HG02852 (cell line): Measurements from ENCODE around the gene JOSD1.

Experiments used
- ATAC-seq: cut with Tn5 transposase; IDR thresholded peaks from one replicate; pipeline ENCODE4 v1.9.1; 2021; ENCODE audit warnings: mild to moderate bottlenecking, moderate library complexity; ENCODE audit not compliant: unreplicated experiment

Gene JOSD1

DNA sequence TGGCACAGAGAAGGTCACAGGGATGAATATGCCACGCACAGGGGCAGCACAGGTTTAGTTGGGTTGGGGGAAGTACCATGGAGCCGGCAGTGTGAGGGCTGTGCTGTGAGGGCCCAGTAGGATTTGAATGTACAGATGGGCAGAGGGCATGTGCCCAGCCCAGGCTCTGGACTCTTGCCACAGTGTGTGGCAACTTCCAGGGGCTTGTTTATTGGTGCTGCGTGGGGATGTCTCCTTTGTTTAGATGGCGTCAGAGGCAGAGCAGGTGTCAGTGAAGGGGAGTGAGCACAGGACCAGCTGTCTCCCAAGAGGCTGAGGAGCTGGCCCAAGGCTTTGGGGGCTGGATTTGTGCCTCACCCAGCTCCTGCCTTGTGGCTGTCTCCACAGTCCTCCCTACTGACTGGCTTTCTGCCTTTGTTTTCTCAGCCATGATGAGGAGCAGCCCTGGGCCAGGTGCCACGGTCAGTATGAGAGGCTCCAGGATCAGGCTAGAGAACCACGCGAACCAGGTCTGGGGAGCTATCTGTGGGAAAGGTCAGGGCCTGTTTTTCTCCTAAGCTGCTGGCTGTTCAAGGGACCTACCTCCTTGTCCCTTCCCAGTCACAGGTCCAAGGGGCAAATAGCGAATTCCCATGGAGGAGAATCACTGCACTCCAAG, 33.1 kb upstream of the JOSD1 start:
- ATAC-seq = no peak

DNA sequence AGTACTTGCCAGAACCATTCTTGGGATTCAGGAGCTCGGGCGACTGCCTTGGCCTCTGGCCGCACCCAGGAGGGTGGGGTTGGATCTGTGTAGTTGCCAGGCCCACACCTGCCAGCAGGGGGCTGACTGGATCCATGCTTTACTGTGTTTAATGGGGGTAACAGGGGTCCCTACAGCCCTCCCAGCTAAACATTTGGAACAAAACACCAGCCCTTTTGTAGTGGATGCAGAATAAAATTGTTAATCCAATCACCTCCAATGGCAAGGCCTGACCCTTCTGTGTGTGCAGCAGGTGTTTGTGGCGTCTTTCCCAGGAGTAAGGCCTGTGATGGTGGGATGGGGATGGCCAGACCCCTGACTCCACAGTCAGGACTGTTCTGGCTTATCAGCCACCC, 32.6 kb upstream of the JOSD1 start:
- ATAC-seq = no peak

DNA sequence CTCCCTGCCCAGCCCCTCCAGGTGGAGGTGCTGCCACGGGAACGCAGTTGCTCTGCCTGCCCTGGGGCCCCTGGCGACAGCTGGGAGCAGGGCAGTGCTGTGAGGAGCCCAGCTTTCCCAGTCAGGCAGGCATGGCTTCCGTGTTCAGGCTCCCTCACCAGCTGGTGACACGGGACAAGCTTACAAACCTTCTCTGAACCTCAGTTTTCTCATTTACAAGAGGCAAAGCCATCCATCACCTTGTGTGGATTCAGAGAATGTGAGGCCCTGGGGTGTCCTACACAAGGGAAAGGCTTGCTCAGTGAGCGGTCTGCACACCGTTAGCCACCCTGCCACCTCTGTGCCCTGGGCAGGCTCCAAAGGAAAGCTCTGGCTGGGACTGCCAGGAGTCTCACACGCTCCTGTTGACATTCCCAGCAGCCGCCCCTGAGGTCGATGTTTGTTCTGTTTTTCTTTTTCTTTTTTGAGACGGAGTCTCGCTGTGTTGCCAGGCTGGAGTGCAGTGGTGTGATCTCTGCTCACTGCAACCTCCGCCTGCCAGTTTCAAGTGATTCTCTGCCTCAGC, 31.6 kb upstream of the JOSD1 start:
- ATAC-seq = no peak

DNA sequence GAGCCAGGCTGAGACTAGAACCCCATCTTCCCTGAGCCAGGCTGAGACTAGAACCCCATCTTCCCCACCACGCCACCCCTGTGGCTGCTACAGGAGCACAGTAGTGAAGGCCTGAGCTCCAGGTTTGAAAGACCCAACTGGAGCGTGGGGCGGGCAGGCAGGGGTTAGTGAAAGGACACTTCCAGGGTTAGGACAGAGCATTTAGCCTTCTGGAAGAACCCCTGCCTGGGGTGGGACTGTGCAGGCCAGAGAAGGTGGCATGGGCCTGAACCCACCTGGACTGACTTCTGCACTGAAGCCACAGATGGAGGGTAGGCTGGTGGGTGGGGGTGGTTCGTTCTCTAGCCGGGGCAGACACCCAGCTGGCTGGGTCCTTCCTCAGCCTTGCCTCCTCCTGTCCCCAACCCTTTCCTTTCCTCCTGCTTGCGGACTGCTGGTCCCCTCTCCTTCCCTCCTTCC, 31.0 kb upstream of the JOSD1 start:
- ATAC-seq = no peak

DNA sequence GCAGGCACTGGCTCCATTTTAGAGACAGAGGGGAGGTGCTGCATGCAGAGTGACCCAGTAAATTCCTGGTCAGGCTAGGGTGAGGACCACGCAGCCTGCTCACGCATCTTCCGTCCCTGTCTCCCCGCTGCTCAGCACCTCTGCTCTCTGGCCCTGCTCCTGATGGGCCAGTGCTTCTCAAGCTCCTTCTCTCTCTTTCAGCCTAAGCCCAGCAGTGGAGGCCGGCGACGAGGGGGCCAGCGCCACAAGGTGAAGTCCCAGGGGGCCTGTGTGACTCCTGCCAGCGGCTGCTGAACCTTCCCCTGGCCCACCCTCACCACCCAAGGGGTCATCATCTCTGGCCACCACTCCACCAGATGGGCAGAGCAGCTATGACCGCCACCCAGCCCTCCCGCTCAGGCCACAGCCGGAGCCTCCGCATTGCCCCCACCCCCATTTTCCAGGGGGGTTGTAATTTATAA, 29.7 kb upstream of the JOSD1 start:
- no peak for ATAC-seq

DNA sequence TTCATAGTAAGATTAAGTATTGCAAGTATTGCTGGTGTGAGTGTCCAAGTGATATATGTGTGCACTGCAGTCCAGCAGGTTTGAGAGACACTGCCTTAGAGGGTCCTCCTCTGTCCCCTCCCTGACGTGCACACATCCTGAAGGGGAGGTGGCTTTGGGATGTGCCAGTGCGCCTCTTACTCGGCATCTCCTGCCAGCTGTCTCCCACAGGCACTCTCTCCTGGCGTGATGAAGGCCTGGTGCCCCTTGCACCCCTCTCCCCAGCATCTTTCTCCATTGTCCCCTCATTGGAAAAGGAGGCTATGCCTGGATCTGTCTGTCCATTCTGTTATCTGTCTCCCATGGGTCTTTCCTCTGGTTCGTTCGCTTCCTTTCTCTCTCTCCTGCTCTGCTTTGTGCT, 29.2 kb upstream of the JOSD1 start:
- ATAC-seq = no peak

DNA sequence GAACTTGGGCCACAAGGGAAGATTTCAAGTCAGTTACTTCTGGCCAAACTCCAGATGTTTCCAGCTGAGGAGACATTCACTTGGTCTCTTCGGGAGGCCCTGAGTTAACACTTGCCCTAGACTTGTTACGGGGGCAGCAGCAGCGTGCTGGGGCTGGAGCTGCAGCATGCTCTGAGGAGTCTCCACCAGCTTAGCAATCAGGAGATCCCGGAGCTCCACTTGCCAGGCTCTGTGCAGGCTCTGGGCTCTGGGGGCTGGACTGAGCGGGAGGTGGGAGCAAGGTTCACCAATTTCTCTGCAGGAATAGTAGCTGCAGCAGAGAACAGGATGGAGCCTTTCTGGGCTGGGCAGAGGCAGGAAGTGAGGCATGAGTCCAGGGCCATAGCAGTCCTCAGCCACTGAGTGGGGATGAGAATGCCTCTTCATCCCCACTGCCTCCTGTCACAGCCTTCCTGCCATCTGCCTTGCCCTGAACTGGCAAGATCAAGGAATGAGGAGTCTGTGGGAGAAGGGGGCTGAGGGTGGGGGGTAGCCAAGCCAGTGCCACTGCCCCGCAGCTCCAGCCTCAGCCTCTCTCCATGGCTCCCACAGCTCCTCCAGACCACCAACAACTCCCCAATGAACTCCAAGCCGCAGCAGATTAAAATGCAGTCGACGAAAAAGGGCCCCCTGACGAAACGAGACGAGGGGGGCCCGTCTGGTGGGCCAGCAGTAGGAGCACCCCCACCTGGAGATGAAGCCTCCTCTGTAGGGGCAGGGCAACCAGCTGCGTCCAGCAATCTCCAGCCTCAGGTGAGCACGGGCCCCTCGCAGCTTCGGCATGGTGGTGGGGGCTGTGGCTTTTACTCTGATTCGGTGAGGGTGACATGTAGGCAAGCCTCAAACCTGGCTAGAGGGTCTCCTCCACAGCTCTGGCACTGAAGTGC, 28.4 kb upstream of the JOSD1 start:
- ATAC-seq = no peak

DNA sequence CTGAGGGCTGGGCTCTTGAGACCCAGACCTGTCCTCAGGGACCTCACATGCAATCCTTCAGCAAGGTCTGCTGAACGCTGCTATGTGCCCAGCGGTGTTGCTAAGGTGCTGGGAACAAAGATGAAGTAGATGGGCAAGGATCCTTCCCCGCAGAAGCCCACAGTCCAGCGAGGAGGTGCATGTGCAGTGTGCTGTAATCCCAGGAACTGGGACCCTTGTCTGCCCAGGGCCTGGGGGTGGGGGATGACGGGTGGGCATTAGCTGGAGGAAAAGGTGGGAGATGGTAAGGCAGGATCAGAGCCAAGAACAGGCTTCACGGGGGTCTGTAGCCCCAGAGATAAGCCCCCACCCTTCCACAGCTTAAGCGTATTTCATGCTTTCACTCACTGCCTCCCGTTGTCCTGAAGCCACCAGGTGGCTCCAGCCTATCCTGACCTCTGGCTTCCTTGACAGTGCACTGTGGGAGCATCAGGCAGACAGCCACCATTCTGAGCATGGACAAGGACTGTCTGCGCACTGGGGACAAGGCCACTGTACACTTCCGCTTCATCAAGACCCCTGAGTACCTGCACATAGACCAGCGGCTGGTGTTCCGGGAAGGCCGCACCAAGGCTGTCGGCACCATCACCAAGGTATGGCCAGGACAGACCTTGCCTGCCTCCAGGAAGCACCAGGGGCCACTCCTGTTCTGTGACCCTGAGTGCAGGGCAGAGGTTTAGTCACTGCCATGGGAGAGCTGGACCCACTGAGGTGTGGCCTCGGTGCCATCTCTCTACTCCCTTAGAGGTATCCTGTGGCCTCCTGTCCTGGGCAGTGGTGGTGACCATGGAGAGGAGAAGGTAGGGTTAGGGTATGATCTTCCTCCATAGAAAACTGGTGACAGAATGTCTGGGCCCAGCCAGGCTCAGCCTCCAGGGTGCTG, 27.0 kb upstream of the JOSD1 start:
- no peak for ATAC-seq

DNA sequence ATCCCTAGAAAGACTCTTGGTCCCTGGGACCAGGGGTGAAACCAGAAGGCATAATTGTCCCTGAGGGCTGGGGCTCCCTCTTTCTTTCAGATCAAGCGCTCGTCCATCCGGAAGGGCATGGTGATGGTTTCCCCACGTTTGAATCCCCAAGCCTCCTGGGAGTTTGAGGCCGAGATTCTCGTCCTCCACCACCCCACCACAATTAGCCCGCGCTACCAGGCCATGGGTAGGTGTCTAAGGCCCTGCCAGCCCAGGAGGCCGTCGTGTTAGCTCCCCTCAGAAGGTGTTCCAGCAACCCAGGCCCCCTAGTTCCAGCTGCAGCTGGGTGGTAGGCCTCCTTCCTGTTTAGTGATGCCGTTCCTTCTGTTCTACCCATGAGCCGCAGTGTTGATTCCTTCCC, 26.4 kb upstream of the JOSD1 start:
- no peak for ATAC-seq

DNA sequence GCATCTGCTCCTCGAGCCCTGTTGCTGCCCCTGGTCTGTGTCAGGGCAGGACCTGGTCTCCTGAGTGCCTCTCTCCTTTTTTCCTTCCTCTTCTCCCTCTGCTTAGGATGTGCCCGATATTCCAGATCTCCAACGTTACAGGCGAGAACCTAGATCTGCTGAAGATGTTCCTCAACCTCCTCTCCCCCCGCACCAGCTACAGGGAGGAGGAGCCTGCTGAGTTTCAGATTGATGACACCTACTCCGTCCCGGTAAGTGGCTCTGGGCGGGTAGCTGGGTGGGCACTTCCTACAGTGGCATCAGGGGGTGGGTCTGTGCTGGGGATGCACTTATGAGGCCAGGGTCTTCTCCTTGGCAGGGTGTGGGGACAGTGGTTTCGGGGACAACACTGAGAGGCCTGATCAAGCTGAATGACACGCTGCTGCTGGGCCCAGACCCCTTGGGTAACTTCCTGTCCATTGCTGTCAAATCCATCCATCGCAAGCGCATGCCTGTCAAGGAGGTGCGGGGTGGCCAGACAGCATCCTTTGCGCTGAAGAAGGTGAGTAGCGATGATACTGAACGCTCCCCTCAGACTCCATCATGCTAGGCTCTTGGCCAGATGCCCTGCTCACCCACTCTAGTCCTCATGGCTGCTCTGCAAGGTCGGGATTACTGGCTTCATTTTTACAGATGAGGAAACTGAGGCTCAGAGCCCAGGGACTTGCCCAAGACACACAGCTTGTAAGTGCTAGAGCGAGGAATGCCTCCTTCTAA, 25.3 kb upstream of the JOSD1 start:
- ATAC-seq = no peak

DNA sequence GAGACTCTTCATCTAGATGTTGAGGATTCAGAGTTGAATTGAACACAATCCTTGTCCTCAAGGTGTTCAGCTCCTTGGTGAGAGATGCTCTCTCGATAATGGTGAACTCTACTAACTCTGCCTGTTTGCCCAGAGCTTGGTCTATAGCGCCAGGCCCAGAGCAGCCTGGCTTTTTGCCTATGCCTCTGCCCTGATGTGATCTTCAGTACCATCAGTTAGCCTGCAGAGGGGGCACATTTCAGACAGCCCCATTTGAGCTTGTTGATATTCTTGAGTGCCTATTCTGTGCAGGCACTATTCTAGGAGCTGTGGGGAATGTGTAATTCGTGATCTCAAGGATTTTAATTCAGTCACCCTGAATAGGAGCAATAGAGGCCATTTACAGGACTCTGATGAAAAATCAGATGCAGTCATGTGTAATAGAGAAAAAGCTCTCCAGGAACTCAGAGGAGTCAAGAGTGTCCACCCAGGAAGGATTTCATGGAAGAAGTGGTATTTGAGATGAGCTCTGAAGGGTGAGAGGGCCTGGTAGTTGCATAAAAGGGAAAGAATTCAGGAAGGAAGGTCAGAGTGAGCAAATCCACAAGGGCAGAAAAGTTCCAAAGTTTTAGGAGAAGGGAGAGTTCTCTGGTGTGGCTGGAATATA, 24.3 kb upstream of the JOSD1 start:
- no peak for ATAC-seq

DNA sequence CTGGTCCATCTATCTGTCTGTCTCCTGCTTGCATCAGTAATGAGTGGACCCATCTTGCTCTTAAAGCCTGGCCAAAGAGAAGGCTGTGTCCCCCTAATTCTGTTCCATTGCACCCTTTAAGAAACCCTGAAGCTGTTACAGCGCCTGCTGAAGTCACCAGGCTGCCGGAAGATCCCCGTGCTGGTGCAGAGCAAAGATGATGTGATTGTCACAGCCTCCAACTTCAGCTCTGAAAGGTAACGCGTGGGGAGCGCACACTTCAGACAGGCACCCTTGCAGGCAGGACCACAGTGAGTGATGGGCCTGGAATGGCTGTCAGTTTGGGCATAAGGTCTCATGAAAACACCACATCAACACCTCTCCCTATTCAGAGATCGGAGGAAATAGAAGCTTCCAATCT, 23.4 kb upstream of the JOSD1 start:
- no peak for ATAC-seq

DNA sequence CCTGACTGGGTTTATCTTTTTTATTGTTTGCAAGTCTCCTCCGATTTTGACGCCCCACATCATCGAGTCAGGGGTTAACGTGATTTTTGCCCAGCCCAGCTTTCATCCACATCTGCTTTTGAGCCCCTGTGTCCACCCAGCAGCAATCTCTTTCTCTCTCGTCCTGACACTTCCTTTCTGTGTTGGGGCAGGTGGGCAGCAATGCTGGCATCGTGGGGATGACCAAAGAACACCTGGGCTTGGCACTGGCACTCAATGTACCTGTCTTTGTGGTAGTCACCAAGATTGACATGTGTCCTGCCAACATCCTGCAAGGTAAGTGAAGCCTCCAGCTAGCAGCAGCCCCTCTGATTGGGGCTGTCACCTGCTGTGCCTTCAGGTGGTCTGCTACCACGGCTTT, 20.8 kb upstream of the JOSD1 start:
- no peak for ATAC-seq

DNA sequence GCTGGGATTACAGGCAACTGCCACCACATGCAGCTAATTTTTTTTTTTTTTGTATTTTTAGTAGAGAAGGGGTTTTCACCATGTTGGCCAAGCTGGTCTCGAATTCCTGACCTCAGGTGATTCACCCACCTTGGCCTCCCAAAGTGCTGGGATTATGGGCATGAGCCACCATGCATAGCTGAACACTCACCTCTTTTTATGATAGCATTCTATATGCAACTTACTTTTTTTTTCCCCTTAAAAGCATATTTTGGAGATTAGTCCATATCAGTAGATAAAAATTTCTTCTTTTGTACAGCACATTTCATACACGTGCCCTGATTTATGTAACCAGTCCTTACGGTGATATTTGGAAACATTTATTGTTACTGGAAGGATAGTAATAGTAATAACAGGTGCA, 19.6 kb upstream of the JOSD1 start:
- ATAC-seq = no peak

DNA sequence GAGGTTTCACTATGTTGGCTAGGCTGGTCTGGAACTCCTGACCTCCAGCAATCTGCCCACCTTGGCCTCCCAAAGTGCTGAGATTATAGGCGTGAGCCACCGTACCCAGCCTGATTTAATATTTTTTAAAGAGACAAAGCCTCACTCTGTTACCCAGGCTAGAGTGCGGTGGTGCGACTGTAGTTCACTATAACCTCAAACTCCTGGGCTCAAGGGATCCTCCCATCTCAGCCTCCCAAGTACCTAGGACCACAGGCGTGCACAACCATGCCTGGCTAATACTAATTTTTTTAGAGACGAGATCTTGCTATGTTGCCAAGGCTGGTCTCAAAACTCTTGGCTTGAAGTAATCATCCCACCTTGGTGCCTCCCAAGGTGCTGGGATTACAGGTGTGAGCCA, 18.5 kb upstream of the JOSD1 start:
- ATAC-seq = no peak

DNA sequence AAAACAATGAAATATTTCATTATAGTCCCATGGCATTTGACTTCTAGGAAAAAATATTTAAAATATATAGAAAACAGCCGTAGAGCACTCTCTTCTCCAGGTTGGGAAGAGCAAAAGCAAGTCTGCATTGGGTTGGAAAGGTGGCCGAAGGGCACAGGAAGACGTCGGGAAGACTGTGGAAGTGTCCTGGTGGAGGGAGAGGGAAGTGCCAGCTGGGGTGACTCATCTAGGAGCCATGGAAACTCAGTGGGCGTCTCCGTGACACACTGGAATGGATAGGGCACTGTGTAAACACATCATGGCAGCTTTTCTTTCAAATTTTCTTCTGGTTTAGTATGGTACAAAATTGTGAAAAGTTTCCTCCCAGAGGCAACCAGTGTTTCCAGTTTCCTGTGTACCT, 17.7 kb upstream of the JOSD1 start:
- no peak for ATAC-seq

DNA sequence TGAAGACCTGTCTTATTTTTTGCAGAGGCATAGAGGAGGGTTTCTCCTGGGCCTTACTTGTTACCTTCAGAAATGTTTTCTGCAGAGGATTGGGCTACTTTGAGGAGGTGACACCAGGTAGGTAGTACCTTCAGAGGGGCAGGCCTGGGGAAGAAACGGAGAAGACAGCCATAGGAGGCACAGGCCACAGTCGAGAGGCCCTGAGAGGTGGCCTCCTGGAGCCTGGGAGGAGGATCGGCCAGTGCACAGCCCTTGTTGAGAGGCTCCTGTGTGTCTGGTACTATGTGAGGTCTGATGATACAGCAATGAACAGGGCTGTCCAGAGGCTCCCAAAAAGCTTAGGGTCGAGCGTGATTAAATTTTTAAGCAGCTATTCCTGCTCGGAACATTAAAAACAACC, 16.5 kb upstream of the JOSD1 start:
- no peak for ATAC-seq

DNA sequence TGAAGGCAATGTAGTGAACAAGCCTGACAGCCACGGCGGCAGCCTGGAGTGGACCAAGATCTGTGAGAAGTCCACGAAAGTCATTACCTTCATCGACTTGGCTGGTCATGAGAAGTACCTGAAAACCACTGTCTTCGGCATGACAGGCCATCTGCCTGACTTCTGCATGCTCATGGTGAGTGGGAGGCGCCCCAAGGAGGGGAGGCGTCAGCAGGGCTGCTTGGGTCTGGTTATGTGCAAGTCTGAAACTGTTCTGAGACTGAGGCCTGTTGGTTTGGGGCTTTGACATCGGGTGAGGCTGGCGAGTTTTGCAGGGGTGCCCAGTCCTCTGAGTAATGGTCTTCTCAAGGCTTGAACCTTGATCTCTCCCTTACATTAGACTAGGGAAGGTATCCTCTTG, 16.1 kb upstream of the JOSD1 start:
- no peak for ATAC-seq

DNA sequence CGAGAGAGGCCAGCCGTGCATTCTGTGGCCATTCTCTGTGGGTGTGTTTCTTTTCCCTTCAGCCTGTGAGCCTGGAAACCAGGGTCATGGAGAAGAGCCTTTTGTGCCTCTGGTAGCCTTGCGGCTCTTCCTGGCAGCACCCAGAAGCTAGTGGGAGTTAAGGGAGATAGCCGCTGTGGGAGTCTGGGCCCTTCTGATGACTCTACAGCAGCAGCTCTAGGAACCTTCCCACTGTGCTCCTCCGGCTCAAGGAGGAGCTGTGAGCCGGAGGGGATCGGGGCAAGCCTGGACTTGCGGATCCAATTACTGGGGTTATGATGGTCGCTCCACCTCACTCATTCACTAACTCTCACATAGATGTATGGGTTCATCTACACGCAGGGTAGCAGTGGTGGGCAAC, 15.5 kb upstream of the JOSD1 start:
- no peak for ATAC-seq

DNA sequence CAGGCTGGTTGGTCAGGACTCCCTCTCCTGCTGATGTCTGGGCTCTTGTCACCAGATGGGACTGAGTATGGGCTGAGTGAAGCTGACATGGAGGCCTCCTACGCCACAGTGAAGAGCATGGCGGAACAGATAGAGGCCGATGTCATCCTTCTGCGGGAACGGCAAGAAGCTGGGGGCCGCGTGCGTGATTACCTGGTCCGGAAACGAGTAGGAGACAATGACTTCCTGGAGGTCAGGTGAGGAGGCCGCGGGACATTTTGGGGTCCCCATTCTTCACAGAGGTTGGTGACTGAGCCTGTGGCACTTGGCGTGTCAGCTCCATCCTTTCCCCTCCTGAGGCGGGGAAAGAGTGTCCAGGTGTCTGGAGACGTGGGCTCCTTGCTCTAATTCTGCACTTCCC, 15.1 kb upstream of the JOSD1 start:
- no peak for ATAC-seq
